ENCODE results near the gene TRPC3. TPM values are rescaled to one million over a fixed set of nuclear protein-coding genes. Genes with fewer than 3 reads are reported as not detected.

TRPC3 gene
- total RNA-seq = 1 to 10 TPM in 2 of 4 donors, under 1 TPM in 2; 0.22 to 1.5 (median 0.83) TPM

DNA sequence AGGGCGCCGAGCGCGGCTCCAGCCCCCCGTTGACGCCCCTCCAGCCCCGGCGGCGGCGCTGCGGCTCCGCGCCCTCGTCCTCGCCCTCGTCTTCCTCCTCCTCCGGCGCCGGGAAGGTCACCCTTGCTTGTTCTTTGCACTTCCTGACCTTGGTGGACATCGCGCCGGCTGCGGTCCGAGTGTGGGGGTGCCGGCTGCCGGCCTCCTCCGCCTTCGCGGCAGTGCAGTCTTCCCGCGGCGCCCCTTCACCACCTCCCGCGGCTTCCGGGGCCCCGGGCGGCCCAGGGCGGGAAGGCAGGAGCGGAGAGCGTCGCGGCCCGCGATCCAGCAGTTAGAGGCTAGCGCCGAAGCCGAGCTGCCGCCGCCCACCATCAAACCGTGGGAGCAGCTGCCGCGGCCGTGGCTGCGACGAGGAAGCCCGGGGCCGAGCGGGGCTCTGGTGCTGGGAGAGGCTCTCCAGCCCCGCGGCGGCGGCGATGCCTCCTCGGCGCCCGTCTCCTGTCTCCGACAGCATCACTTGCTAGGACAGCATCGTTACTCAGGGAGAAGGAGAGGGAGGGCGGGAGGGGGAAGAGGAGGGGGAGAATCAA lies at the start of gene TRPC3:
TSS of gene TRPC3 (minus strand) at position 540 of the 590 bp plus-strand sequence. CDS start at position 160, 380 bp downstream.
- TF ChIP-seq, protein P1, sequence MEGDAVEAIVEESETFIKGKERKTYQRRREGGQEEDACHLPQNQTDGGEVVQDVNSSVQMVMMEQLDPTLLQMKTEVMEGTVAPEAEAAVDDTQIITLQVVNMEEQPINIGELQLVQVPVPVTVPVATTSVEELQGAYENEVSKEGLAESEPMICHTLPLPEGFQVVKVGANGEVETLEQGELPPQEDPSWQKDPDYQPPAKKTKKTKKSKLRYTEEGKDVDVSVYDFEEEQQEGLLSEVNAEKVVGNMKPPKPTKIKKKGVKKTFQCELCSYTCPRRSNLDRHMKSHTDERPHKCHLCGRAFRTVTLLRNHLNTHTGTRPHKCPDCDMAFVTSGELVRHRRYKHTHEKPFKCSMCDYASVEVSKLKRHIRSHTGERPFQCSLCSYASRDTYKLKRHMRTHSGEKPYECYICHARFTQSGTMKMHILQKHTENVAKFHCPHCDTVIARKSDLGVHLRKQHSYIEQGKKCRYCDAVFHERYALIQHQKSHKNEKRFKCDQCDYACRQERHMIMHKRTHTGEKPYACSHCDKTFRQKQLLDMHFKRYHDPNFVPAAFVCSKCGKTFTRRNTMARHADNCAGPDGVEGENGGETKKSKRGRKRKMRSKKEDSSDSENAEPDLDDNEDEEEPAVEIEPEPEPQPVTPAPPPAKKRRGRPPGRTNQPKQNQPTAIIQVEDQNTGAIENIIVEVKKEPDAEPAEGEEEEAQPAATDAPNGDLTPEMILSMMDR (IDR thresholded peaks at IDR 0.05; ENCODE audit: low read depth) = no peak

DNA sequence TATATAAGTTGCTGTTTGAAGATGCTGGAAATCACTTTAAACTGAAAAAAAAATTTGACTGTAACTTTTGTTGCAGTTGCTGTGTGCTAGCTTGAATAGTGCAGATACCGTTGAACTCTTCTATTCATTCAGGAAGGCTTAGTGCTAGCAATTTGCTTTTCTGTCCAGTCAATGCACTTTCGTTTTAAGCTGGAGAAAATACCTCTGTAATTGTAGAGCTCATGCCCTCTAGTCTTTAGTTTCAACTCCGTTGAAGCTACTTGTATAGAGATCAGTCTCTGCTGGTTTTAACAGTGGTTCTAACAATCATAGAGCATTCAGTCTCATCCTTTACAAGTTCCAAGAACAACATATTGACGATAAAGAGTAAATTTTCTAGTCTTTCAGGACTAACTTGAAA lies 49.0 kb upstream of the TRPC3 start:
- TF ChIP-seq, protein P1 (IDR thresholded peaks at IDR 0.05; ENCODE audit: low read depth) = no peak

DNA sequence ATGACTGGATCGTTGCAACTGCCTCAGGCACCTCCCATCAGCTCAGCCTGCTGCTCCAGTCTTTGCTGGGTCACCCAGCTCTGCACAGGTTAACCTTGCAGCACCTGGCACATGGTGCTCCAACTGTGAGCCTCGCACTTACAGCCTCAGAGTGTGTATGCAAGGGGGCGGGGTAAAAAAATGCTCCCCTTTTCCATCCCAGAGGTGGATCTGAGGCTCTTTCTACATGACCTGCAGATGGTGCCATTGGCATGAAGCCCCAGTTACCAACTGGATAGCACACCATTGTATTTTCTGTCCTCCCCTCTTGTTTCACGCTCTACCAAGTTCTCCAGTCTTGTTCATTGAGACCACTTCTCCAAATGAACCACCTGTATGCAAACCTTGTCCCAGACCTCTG lies 46.2 kb upstream of the TRPC3 start:
- TF ChIP-seq, protein P1 (IDR thresholded peaks at IDR 0.05; ENCODE audit: low read depth) = no peak

DNA sequence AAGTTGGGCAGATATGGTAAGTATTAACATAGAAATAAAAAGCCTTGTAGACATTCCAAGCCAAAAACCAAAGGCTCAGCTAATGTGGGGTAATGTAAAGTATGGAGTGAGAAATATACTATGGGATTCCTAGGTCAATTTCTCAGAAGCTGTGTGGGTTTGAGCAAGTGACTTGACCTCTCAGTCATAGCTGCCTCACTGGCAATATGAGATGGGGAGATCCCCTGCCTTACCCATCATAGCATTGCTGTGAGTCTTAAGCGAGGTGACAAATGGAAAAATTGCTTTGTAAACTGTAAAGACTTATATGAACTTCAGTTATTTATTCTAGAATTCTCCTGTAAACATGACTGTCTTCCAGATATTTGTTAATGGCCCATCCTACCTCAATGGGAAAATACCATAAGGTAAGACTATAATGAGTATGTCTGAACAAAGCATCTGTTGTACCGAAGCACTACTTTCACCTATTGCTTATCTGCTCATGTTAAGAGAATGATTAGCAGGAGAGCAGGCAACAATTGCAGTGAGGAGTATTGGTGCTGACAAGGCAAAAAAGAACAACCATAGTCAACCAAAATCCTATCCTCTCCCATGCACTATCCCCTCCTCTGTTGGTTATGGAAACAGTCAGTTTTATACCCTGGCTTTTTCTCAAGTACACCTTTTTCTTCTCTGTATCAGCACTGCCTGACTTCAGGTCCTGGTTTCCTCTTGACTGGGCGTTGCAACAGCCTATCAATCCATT lies 44.1 kb upstream of the TRPC3 start:
- TF ChIP-seq, protein P1 (IDR thresholded peaks at IDR 0.05; ENCODE audit: low read depth) = no peak

DNA sequence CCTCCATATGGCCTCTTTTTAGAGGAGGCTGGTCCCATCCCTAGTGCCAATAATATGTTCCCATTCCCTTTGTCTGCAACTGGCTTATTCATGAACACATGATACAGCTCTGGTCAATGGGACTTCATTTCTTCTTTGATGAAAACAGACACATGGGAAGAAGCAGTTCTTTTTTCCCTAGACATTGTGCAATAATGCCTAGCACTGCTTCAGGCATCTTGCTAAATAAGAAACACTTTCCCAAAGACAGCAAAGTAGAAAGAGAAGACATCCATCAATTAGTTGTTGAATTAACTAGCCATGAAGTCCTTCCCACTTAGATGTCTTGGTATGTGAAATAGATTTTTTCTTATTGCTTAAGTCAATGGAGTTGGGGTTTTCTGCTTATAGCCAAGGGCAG lies 40.1 kb upstream of the TRPC3 start:
- TF ChIP-seq, protein P1 (IDR thresholded peaks at IDR 0.05; ENCODE audit: low read depth) = no peak

DNA sequence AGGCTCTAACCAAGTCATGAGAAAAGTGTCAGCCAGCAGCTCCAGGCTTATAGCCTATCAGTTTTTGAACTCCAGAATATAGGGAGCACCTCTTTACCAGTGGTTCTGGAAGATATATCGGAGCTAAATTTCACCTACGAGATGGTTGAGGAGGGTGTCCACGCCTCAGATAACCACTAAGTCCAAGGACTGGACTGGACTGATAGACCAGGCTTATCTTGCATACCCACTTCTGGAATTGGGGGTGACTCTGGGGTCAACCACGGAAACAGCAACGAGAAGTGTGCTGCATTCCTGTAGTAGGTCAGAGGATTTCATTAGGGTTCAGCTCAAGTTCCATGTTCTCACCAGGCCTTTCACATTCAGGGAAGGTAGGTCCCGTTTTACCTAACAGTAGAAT lies 38.6 kb upstream of the TRPC3 start:
- TF ChIP-seq, protein P1 (IDR thresholded peaks at IDR 0.05; ENCODE audit: low read depth) = no peak

DNA sequence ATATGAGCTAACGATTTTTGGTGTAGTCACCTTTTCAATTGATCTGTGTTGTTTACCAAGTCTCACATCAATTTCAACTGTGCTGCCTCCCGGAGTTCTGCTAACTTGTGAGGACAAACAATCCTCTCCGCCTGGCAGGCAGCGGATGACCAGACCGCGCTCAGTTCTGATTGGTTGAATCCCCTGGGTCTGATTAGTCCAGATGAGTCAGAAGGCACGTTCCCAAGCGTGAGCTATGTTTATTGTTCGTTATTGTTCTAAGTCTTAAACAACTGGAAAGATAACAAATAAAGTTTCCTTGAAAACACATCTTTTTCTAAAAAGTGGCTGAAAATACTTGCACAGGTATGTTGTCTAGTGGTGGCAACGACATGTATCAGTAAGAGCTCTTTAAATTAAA lies 37.9 kb upstream of the TRPC3 start:
- TF ChIP-seq, protein P1 (IDR thresholded peaks at IDR 0.05; ENCODE audit: low read depth) = no peak

All from subcutaneous adipose tissue (tissue), 4 donors.